ENCODE measurements around the gene MPST.

- no peak for TF ChIP-seq CTCF (IDR thresholded peaks at IDR 0.05; ENCODE audit: low read depth, low read length, poor library complexity, severe bottlenecking)
- no peak for TF ChIP-seq EZH2phosphoT487 (IDR thresholded peaks at IDR 0.05; ENCODE audit: borderline replicate concordance, low read length)
These were observed 31.4 kb downstream of the MPST start for GRCh38 chr22:37050913-37051312.
